ENCODE results near the gene PPARA.

The PPARA gene

DNA sequence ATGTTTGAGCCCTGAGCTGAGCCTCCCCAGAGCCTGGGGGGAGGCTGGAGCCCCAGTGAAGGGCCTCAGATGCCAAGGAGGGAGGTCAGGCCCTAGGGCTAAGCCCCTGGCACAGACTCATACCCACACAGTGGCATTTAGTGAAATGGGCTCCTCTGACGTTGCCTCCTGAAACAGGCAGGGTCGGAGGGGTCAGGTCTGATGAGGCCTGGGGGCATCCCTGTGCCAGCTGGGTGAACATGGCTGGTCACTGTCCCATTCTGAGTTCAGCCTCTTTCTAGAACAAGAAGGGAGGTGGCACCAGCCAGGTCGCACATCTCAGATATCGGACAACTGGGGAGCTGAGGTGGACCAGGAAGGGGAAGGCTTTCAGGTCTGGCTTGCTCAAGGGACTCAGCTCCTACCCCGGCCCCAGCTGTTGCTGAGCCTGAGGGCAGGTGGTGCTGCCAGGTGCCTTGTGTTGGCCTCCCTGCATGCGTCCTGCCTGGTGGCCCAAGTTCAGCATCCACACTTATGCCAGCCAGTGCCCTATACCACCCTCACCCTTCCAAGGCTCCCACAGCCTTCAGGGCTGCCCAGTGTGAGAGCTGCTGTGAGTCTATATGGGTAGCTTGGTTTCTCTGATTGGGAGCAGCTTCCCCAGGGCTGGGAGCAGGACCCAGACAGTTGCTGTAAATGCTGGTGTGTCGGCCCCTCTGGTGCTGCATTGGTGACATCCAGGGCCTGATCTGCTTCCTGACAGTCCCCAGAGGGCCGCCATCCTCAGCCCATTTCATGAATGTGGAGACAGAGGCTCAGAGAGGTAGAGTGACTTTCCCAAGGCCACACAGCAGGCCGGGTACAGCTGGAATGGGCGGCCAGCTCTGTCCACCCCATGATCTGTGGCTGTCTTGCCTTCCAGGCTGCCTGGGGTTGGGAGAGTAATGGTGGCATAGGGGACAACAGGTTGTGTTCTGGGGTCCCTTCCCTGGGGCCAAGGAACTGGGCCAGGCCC lies 32.8 kb upstream of the PPARA start:
- TF ChIP-seq CEBPB (IDR thresholded peaks at IDR 0.05), result no peak
- TF ChIP-seq FOXM1 (IDR thresholded peaks at IDR 0.05; ENCODE audit: borderline replicate concordance, low read depth), result no peak
- TF ChIP-seq, protein P1, sequence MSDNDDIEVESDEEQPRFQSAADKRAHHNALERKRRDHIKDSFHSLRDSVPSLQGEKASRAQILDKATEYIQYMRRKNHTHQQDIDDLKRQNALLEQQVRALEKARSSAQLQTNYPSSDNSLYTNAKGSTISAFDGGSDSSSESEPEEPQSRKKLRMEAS (IDR thresholded peaks at IDR 0.05), result no peak
- TF ChIP-seq, protein P2, sequence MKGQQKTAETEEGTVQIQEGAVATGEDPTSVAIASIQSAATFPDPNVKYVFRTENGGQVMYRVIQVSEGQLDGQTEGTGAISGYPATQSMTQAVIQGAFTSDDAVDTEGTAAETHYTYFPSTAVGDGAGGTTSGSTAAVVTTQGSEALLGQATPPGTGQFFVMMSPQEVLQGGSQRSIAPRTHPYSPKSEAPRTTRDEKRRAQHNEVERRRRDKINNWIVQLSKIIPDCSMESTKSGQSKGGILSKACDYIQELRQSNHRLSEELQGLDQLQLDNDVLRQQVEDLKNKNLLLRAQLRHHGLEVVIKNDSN (IDR thresholded peaks at IDR 0.05), result no peak
- TF ChIP-seq TEAD4 (IDR thresholded peaks at IDR 0.05), result no peak
- TF ChIP-seq TCF12 (IDR thresholded peaks at IDR 0.05; ENCODE audit: low read depth), result no peak
- TF ChIP-seq NFIC (IDR thresholded peaks at IDR 0.05), result no peak
- no peak for TF ChIP-seq YY1 (IDR thresholded peaks at IDR 0.05; ENCODE audit: low read depth)
- TF ChIP-seq TAF1 (IDR thresholded peaks at IDR 0.05; ENCODE audit: low read depth), result no peak
- no peak for TF ChIP-seq EP300 (IDR thresholded peaks at IDR 0.05; ENCODE audit: borderline replicate concordance)
- no peak for TF ChIP-seq EGR1 (IDR thresholded peaks at IDR 0.05)
- TF ChIP-seq RAD21 (IDR thresholded peaks at IDR 0.05; ENCODE audit: low read depth), result no peak
- no peak for TF ChIP-seq REST (IDR thresholded peaks at IDR 0.05; ENCODE audit: low read depth)
- TF ChIP-seq CREB1 (IDR thresholded peaks at IDR 0.05; ENCODE audit: low read depth), result no peak
- TF ChIP-seq ZBTB7A (IDR thresholded peaks at IDR 0.05; ENCODE audit: low read depth), result no peak

- TF ChIP-seq CREB1 (IDR thresholded peaks at IDR 0.05; ENCODE audit: low read depth), result no peak
- no peak for TF ChIP-seq EGR1 (IDR thresholded peaks at IDR 0.05)
- TF ChIP-seq EP300 (IDR thresholded peaks at IDR 0.05; ENCODE audit: borderline replicate concordance), result no peak
- no peak for TF ChIP-seq YY1 (IDR thresholded peaks at IDR 0.05; ENCODE audit: low read depth)
- TF ChIP-seq RAD21 (IDR thresholded peaks at IDR 0.05; ENCODE audit: low read depth), result no peak
- TF ChIP-seq, protein P2 (IDR thresholded peaks at IDR 0.05), result no peak
- no peak for TF ChIP-seq ZBTB7A (IDR thresholded peaks at IDR 0.05; ENCODE audit: low read depth)
- no peak for TF ChIP-seq TCF12 (IDR thresholded peaks at IDR 0.05; ENCODE audit: low read depth)
Measured at GRCh38 chr22:46119093-46119728, 31.1 kb upstream of the PPARA start.

DNA sequence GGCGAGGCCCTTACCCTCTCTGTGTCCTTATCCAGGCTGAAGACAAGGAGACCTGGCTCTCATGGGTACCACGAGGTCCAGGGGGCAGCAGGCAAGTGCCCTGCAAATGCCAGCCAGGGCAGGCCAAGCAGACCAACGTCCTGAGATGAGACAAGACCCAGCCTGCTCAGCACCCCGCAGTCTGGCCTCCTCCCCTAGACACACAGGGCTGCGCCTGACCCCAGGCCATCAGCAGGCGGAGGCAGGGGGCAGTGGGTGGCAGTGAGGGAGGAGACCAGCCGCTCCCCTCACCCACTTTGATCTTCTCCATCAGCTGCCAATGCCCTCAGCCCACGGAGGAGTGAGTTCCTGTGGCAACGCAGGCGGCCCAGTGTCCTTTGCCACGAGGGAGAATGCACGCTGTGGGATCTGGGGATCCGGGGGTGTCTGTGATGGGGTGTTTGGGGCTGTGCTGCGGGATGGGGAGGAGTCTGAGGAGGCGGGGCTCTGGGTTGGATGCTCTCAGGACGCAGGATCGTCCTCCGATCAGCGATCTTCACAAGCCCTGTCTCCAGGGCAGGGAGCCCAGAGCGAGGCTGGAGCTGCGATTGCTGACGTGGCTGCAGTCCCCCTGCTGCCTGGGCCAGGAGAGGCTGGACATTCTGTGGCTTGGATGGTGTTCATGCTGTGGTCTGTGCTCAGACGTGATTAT lies 30.5 kb upstream of the PPARA start:
- TF ChIP-seq ZBTB7A (IDR thresholded peaks at IDR 0.05; ENCODE audit: low read depth) (no peak), REST (IDR thresholded peaks at IDR 0.05; ENCODE audit: low read depth) (no peak), FOXM1 (IDR thresholded peaks at IDR 0.05; ENCODE audit: borderline replicate concordance, low read depth) (no peak), EGR1 (IDR thresholded peaks at IDR 0.05) (no peak), NFIC (IDR thresholded peaks at IDR 0.05) (no peak)
- TF ChIP-seq, protein P1 (IDR thresholded peaks at IDR 0.05), result no peak
- TF ChIP-seq, protein P2 (IDR thresholded peaks at IDR 0.05), result no peak

DNA sequence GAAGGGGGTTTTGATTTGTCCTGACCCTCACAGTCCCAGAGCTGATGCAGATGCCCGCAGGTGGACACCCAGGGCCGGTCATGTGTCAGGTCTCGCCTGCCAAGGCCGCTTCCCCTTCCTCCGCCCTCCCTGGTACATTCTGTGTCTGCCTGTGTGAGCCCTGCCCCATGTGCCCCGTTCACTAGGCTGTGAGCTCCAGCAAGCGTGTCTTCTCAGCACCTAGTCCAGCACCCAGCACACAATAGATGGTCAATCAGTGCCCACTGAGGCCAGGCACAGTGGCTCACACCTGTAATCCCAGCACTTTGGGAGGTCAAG lies 29.9 kb upstream of the PPARA start:
- TF ChIP-seq ZBTB7A (IDR thresholded peaks at IDR 0.05; ENCODE audit: low read depth), result no peak
- no peak for TF ChIP-seq NFIC (IDR thresholded peaks at IDR 0.05)
- TF ChIP-seq RAD21 (IDR thresholded peaks at IDR 0.05; ENCODE audit: low read depth), result no peak
- TF ChIP-seq TCF12 (IDR thresholded peaks at IDR 0.05; ENCODE audit: low read depth), result no peak
- TF ChIP-seq EGR1 (IDR thresholded peaks at IDR 0.05), result no peak
- no peak for TF ChIP-seq REST (IDR thresholded peaks at IDR 0.05; ENCODE audit: low read depth)
- no peak for TF ChIP-seq YY1 (IDR thresholded peaks at IDR 0.05; ENCODE audit: low read depth)
- no peak for TF ChIP-seq TEAD4 (IDR thresholded peaks at IDR 0.05)
- no peak for TF ChIP-seq TAF1 (IDR thresholded peaks at IDR 0.05; ENCODE audit: low read depth)
- TF ChIP-seq CREB1 (IDR thresholded peaks at IDR 0.05; ENCODE audit: low read depth), result no peak
- TF ChIP-seq, protein P1 (IDR thresholded peaks at IDR 0.05), result no peak
- no peak for TF ChIP-seq CEBPB (IDR thresholded peaks at IDR 0.05)
